HG02610 (cell line): ENCODE measurements around the gene DMRT2.

Experiments
- ATAC-seq: cut with Tn5 transposase; IDR thresholded peaks from one replicate; pipeline ENCODE4 v1.9.1; 2021; ENCODE audit warnings: mild to moderate bottlenecking, moderate library complexity; ENCODE audit not compliant: unreplicated experiment

The DMRT2 gene

GRCh38 chr9:1046639-1047572, 3.3 kb upstream of the DMRT2 start:
- ATAC-seq, result no peak

- no peak for ATAC-seq
Observed at GRCh38 chr9:1047591-1048230, 2.4 kb upstream of the DMRT2 start.

- no peak for ATAC-seq
Observed at GRCh38 chr9:1048231-1048619, 1.9 kb upstream of the DMRT2 start.

GRCh38 chr9:1048811-1049210, 1.3 kb upstream of the DMRT2 start:
- ATAC-seq, result no peak

GRCh38 chr9:1049641-1050040, 516 bp upstream of the DMRT2 start:
- ATAC-seq, result no peak

GRCh38 chr9:1051210-1051583, 1.0 kb downstream of the DMRT2 start:
- no peak for ATAC-seq

- ATAC-seq, result no peak
Observed at GRCh38 chr9:1051584-1052275, 1.6 kb downstream of the DMRT2 start.

GRCh38 chr9:1052365-1053281, 2.5 kb downstream of the DMRT2 start:
- no peak for ATAC-seq

GRCh38 chr9:1053282-1053621, 3.1 kb downstream of the DMRT2 start:
- ATAC-seq, result no peak

GRCh38 chr9:1053986-1054425, 3.8 kb downstream of the DMRT2 start:
- no peak for ATAC-seq

- no peak for ATAC-seq
Observed at GRCh38 chr9:1055166-1055565, 5.0 kb downstream of the DMRT2 start.

- no peak for ATAC-seq
Observed at GRCh38 chr9:1057910-1058309, 7.8 kb downstream of the DMRT2 start.

- no peak for ATAC-seq
Observed at GRCh38 chr9:1058826-1059487, 8.8 kb downstream of the DMRT2 start.

GRCh38 chr9:1065130-1065529, 15.0 kb downstream of the DMRT2 start:
- ATAC-seq, result no peak

GRCh38 chr9:1070692-1071091, 20.5 kb downstream of the DMRT2 start:
- no peak for ATAC-seq

GRCh38 chr9:1071730-1072129, 21.6 kb downstream of the DMRT2 start:
- ATAC-seq, result no peak

GRCh38 chr9:1073497-1073896, 23.3 kb downstream of the DMRT2 start:
- no peak for ATAC-seq

GRCh38 chr9:1077616-1078015, 27.5 kb downstream of the DMRT2 start:
- no peak for ATAC-seq

GRCh38 chr9:1083325-1083913, 33.3 kb downstream of the DMRT2 start:
- ATAC-seq, result no peak

GRCh38 chr9:1085086-1085485, 34.9 kb downstream of the DMRT2 start:
- ATAC-seq, result no peak
